Measurements from ENCODE around the gene RSKR. TPM values are rescaled to one million over a fixed set of nuclear protein-coding genes. Genes with fewer than 3 reads are reported as not detected.

The RSKR gene
- total and polyA plus RNA-seq, 2 donors from 2014 or later, result 4.1 to 10.2 TPM

- no peaks in the 10 kb centered on the region for H3K27me3 ChIP-seq (ENCODE audit: control insufficient read depth, insufficient read depth, low read length)
- H3K36me3 ChIP-seq (ENCODE audit: control insufficient read depth in 2 of 3, insufficient read depth in 3 of 3, low read length in 3 of 3), result no peaks in the 10 kb centered on the region
- intact Hi-C loops (cut with DNase I), result no loop called here
- H3K9me3 ChIP-seq (ENCODE audit: control insufficient read depth in 2 of 3, insufficient read depth in 1 of 3, low read length in 3 of 3), result no peaks in the 10 kb centered on the region
- H3K9ac ChIP-seq (ENCODE audit: low read length in 3 of 3), result peak overlapping the region in 2 of 3 donors; percentile 63 to 79
- H3K4me3 ChIP-seq (ENCODE audit: low read length in 3 of 3), result peak overlapping the region in 2 of 3 donors; percentile 79 to 93
- peaks cover 0 to 12% (median 5%) of the 10 kb centered on the region in 3 donors for H3K4me1 ChIP-seq (ENCODE audit: control insufficient read depth in 2 of 3, insufficient read depth in 2 of 3, low read depth in 1 of 3, low read length in 3 of 3)
- no peak overlapping the region for H3K27ac ChIP-seq (ENCODE audit: low read depth in 2 of 2, low read length in 2 of 2)
- no peak for DNase-seq
- TF ChIP-seq, protein P1, sequence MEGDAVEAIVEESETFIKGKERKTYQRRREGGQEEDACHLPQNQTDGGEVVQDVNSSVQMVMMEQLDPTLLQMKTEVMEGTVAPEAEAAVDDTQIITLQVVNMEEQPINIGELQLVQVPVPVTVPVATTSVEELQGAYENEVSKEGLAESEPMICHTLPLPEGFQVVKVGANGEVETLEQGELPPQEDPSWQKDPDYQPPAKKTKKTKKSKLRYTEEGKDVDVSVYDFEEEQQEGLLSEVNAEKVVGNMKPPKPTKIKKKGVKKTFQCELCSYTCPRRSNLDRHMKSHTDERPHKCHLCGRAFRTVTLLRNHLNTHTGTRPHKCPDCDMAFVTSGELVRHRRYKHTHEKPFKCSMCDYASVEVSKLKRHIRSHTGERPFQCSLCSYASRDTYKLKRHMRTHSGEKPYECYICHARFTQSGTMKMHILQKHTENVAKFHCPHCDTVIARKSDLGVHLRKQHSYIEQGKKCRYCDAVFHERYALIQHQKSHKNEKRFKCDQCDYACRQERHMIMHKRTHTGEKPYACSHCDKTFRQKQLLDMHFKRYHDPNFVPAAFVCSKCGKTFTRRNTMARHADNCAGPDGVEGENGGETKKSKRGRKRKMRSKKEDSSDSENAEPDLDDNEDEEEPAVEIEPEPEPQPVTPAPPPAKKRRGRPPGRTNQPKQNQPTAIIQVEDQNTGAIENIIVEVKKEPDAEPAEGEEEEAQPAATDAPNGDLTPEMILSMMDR (IDR thresholded peaks at IDR 0.05; ENCODE audit: borderline replicate concordance, extremely low read depth, insufficient read depth), result no peak
- no peak for FAIRE-seq
Observed at GRCh38 chr17:28572259-28573039, 41.5 kb downstream of the RSKR start.

DNA sequence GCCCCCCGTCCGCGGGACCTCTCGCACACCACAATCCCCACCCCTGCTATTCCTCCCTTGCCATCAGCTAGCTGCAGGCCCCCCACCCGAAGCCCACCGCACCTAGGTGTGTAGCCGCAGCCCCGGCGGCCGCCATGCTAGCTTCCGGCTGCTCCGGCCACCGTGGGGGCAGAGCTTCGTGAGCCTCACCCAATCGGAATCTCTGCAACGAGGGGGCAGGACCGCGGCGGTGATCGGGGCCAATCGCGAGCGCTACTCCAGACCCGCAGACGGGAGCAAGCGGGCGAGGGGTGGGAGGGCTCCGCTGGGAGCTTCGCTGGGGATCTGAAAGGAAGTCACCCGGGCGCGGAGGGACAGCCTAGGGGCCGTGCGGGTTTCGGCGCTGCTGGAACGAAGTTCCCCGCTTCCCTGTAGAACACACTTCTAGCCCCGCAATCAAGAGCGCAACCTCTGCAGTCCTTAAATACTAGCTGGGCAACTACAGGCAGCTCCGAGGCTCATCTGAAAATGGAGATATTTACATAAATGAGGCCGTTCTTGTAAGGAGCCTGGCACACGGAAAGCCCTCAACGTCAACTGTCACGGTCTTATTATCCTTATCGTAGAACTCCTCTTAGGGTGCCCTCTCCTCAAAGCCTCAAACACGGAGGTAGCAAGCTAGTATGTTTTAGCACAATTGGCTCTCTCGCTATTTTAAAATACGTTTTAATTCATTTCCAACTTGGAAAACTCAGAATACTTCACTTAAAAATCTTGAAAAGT is 42.4 kb downstream of the RSKR start, which contains the start of gene PIGS:
TSS of gene PIGS (minus strand) at position 164 of the 762 bp plus-strand sequence. CDS start at position 136, 28 bp downstream.
- Histone ChIP-seq H3K4me1 (ENCODE audit: control insufficient read depth in 2 of 3, insufficient read depth in 2 of 3, low read depth in 1 of 3, low read length in 3 of 3) (peaks cover 0 to 9% (median 5%) of the 10 kb centered on the region in 3 donors), H3K9me3 (ENCODE audit: control insufficient read depth in 2 of 3, insufficient read depth in 1 of 3, low read length in 3 of 3) (no peaks in the 10 kb centered on the region), H3K9ac (ENCODE audit: low read length in 3 of 3) (peak within 1 kb of the TSS; percentile 76 to 79 (median 78)), H3K27me3 (ENCODE audit: control insufficient read depth, insufficient read depth, low read length) (no peaks in the 10 kb centered on the region), H3K36me3 (ENCODE audit: control insufficient read depth in 2 of 3, insufficient read depth in 3 of 3, low read length in 3 of 3) (no peaks in the 10 kb centered on the region), H3K27ac (ENCODE audit: low read depth in 2 of 2, low read length in 2 of 2) (peak within 1 kb of the TSS; percentile 65 to 69), H3K4me3 (ENCODE audit: low read length in 3 of 3) (peak within 1 kb of the TSS; percentile 79 to 93 (median 87))
- DNase-seq, result peak; percentile 95 to 98 (median 95)
- TF ChIP-seq, protein P1 (IDR thresholded peaks at IDR 0.05; ENCODE audit: borderline replicate concordance, extremely low read depth, insufficient read depth), result no peak
- FAIRE-seq, result no peak
- intact Hi-C loops (cut with DNase I), result no loop called here

DNA sequence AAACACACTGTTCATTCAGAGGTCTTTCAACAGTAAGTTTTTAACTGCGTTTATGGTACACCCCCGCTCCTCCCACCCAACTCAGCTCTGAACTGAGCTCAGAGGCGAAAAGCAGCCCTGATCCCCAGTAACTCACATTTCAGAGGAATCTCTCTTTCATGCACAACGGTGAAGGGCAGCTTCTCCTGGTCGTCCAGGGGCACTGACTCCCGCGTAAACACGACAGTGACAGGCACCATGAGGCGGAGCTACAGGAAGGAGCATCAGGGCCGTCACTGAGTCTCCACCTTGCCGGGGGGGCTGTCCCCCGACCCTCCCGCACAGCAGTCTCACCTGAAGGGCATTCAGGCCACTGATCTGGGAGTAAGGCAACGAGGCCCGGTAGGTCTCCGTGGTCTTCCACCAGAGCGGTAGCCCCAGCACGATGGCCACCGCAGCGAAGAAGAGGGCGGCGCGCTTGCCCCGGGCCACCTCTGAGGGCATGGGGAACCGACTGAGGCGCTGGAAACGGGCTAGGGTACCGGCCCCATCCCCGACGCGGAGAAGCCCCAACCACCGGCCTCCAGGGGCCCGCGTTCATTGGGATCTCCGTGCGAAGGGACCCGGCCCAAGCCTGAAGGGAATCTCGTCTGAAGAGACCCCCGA is 43.1 kb downstream of the RSKR start:
- Histone ChIP-seq H3K9me3 (ENCODE audit: control insufficient read depth in 2 of 3, insufficient read depth in 1 of 3, low read length in 3 of 3) (no peaks in the 10 kb centered on the region), H3K4me3 (ENCODE audit: low read length in 3 of 3) (peak overlapping the region; percentile 79 to 93 (median 87)), H3K27me3 (ENCODE audit: control insufficient read depth, insufficient read depth, low read length) (no peaks in the 10 kb centered on the region), H3K36me3 (ENCODE audit: control insufficient read depth in 2 of 3, insufficient read depth in 3 of 3, low read length in 3 of 3) (no peaks in the 10 kb centered on the region), H3K27ac (ENCODE audit: low read depth in 2 of 2, low read length in 2 of 2) (peak overlapping the region; percentile 65 to 69), H3K9ac (ENCODE audit: low read length in 3 of 3) (peak overlapping the region; percentile 65 to 78 (median 78)), H3K4me1 (ENCODE audit: control insufficient read depth in 2 of 3, insufficient read depth in 2 of 3, low read depth in 1 of 3, low read length in 3 of 3) (peaks cover 0 to 9% (median 5%) of the 10 kb centered on the region in 3 donors)
- intact Hi-C loops (cut with DNase I), result no loop called here
- FAIRE-seq, result no peak
- TF ChIP-seq, protein P1 (IDR thresholded peaks at IDR 0.05; ENCODE audit: borderline replicate concordance, extremely low read depth, insufficient read depth), result no peak
- peak; percentile 27 to 77 (median 60) for DNase-seq
